Activated T-cell treated with anti-CD3 and anti-CD28 coated beads for 1 hour (primary cell): Measurements from ENCODE around the gene SCYL2.

Source experiments
- DNase-seq: peaks from one replicate; pipeline ENCODE4 v3.0.0-alpha.2; 2020; ENCODE audit warnings: low read depth

SCYL2 gene

GRCh38 chr12:100375038-100375735 lies 108.2 kb downstream of the SCYL2 start:
- no peak for DNase-seq

GRCh38 chr12:100376161-100376560 lies 109.2 kb downstream of the SCYL2 start:
- no peak for DNase-seq

GRCh38 chr12:100381379-100381778 lies 114.4 kb downstream of the SCYL2 start:
- DNase-seq, result no peak

- no peak for DNase-seq
Measured at GRCh38 chr12:100382338-100382737, 115.4 kb downstream of the SCYL2 start.

- DNase-seq, result no peak
Measured at GRCh38 chr12:100383586-100384558, 116.9 kb downstream of the SCYL2 start.

GRCh38 chr12:100384559-100384935 lies 117.6 kb downstream of the SCYL2 start:
- no peak for DNase-seq

GRCh38 chr12:100388382-100388781 lies 121.4 kb downstream of the SCYL2 start:
- no peak for DNase-seq
